Measurements from ENCODE around the gene AGBL4.

DNA sequence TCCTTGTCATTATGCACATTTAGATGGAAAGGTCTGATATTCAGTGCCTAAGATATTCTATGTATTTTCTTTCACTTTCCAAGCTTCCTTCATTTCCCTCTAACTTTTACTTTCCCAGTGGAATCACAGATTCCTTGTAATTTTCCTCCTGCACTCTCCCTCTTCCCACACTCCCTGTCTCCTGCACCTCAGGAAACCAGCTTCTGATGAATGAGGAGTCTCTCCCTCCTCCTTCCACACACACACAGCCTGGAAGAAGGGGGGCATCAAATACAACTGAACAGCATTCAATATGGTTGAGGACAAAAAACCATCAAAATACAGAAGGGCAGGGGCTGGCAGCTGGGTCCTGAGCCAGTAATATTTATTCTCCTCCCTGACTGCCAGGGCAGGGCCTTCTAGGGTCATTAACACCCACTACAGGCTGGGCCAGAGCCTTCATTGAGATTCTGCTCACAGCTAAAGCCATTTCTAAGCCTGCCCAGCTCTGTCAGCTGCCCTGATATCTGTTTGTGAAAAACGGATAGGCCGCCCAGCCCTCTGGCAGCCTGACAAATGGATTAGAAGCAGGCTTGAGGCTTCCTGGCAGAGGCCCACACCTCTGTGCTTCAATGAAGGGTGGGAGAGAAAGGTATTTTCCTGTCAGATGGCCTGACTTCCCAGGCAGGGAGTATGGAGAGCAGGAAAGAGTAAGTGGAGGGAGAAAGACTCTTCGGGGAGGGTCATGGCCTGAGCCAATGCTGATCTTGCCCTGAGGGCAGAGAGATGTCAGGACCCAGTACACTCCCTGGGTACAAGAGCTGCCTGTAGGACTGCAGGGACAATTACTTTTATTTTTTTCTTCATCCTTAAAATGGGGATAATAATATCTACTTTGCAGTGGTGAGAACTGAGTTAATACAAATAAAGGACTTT, 1412.9 kb downstream of the AGBL4 start:
- TF ChIP-seq CTCF (IDR thresholded peaks at IDR 0.05) (no peak), POLR2A (IDR thresholded peaks at IDR 0.05) (no peak)
